ENCODE results near the gene NCKAP1. TPM values are rescaled to one million over a fixed set of nuclear protein-coding genes. Genes with fewer than 3 reads are reported as not detected.
"Not testable (repeated sequence)": the region's sequence is repeated elsewhere in the genome, so short reads cannot be mapped to it uniquely, and the experiment has no call there.

NCKAP1 gene
- total RNA-seq, 1 experiment from 2014 or later = 115 TPM

- no peaks in the 10 kb centered on the region for H3K9me2 ChIP-seq (ENCODE audit: insufficient read depth)
- H3K27me3 ChIP-seq (ENCODE audit: insufficient read depth, low read length) = no peaks in the 10 kb centered on the region
- DNase-seq (ENCODE audit: low read depth, low spot score) (no peak), ATAC-seq (no peak)
- peaks cover 2 to 13% of the 10 kb centered on the region in 2 experiments; a peak in 2 of 4 replicates for H3K36me3 ChIP-seq (ENCODE audit: control insufficient read depth in 1 of 2, insufficient read depth in 2 of 2, low read length in 2 of 2)
- H4K20me1 ChIP-seq (ENCODE audit: insufficient read depth) = no peaks in the 10 kb centered on the region; the same call in 1 of the 2 replicates
- CTCF ChIA-PET = no interaction called here
- TF ChIP-seq MAX (IDR thresholded peaks at IDR 0.05) (no peak), ATF3 (IDR thresholded peaks at IDR 0.05) (no peak), CBX3 (IDR thresholded peaks at IDR 0.05; ENCODE audit: low read depth) (no peak), REST (IDR thresholded peaks at IDR 0.05; ENCODE audit: low read depth) (no peak), EZH2phosphoT487 (IDR thresholded peaks at IDR 0.05; ENCODE audit: borderline replicate concordance) (no peak), EGR1 (IDR thresholded peaks at IDR 0.05; ENCODE audit: low read depth) (no peak), POLR2A (IDR thresholded peaks at IDR 0.05; ENCODE audit: borderline replicate concordance, extremely low read depth, insufficient read depth, insufficient read length) (no peak), ELF1 (IDR thresholded peaks at IDR 0.05; ENCODE audit: borderline replicate concordance, low read depth) (no peak), POLR2AphosphoS5 (IDR thresholded peaks at IDR 0.05; ENCODE audit: low read depth, low read length) (no peak), YY1 (IDR thresholded peaks at IDR 0.05; ENCODE audit: extremely low read depth, insufficient replicate concordance, low read depth, low read length) (no peak), TCF7L2 (IDR thresholded peaks at IDR 0.05; ENCODE audit: borderline replicate concordance, extremely low read depth, insufficient read depth, insufficient read length) (no peak), ZNF274 (IDR thresholded peaks at IDR 0.05; ENCODE audit: low read depth, low read length) (no peak), SRF (IDR thresholded peaks at IDR 0.05; ENCODE audit: low read depth) (no peak), FOSL1 (IDR thresholded peaks at IDR 0.05; ENCODE audit: low read depth) (no peak), CEBPB (IDR thresholded peaks at IDR 0.05; ENCODE audit: low read depth) (no peak), CTCF (IDR thresholded peaks at IDR 0.05 in 2 of 3, conservative IDR thresholded peaks at IDR 0.05 in 1 of 3; ENCODE audit: borderline replicate concordance in 1 of 3, insufficient read depth in 1 of 3, low read depth in 2 of 3, low read length in 2 of 3) (no peak), SP1 (IDR thresholded peaks at IDR 0.05; ENCODE audit: low read depth) (no peak)
- H3K4me2 ChIP-seq (ENCODE audit: low read length) = no peak overlapping the region
- H3K4me3 ChIP-seq (replicated peaks in 1 of 2; ENCODE audit: low read depth in 1 of 2, low read length in 2 of 2) = no peak overlapping the region
- H3K79me2 ChIP-seq (ENCODE audit: insufficient read depth, low read length) = 0 out of 2 replicates have a peak, but pooled peaks cover 3% of the 10 kb centered on the region
- H2AFZ ChIP-seq (ENCODE audit: low read depth, low read length, poor library complexity, severe bottlenecking) = no peak overlapping the region
- BruUV-seq (replicated peaks) = no TSS peak
- H3K27ac ChIP-seq (ENCODE audit: low read depth, low read length) = no peak overlapping the region
- intact Hi-C loops (cut with micrococcal nuclease) = no loop called here
- POLR2A ChIA-PET = no interaction called here
- H3K9ac ChIP-seq (ENCODE audit: low read length) = no peak overlapping the region
- RAD21 ChIA-PET (ENCODE audit: low non-redundant PET in 1 of 2, low total read pairs in 2 of 2, uncharacterized antibody in 2 of 2, unreplicated experiment in 2 of 2) = no interaction called here
- no peaks in the 10 kb centered on the region for H3K9me3 ChIP-seq (ENCODE audit: control insufficient read depth in 1 of 2, insufficient read depth in 1 of 2, low read depth in 1 of 2, low read length in 2 of 2)
- no peaks in the 10 kb centered on the region for H3K4me1 ChIP-seq (ENCODE audit: control insufficient read depth in 1 of 2, insufficient read depth in 2 of 2, low read length in 2 of 2)
Observed at GRCh38 chr2:182962641-182963040, 75.6 kb downstream of the NCKAP1 start.

- DNase-seq (ENCODE audit: low read depth, low spot score); H2AFZ ChIP-seq (ENCODE audit: low read depth, low read length, poor library complexity, severe bottlenecking); H3K9me3 ChIP-seq (ENCODE audit: control insufficient read depth in 1 of 2, insufficient read depth in 1 of 2, low read depth in 1 of 2, low read length in 2 of 2); POLR2A ChIA-PET; H3K4me1 ChIP-seq (ENCODE audit: control insufficient read depth in 1 of 2, insufficient read depth in 2 of 2, low read length in 2 of 2); BruUV-seq (replicated peaks); H3K27ac ChIP-seq (ENCODE audit: low read depth, low read length); CTCF ChIA-PET; H4K20me1 ChIP-seq (ENCODE audit: insufficient read depth); H3K9ac ChIP-seq (ENCODE audit: low read length); ATAC-seq; intact Hi-C loops (cut with micrococcal nuclease); H3K4me2 ChIP-seq (ENCODE audit: low read length); H3K9me2 ChIP-seq (ENCODE audit: insufficient read depth); RAD21 ChIA-PET (ENCODE audit: low non-redundant PET in 1 of 2, low total read pairs in 2 of 2, uncharacterized antibody in 2 of 2, unreplicated experiment in 2 of 2); H3K79me2 ChIP-seq (ENCODE audit: insufficient read depth, low read length); H3K4me3 ChIP-seq (replicated peaks in 1 of 2; ENCODE audit: low read depth in 1 of 2, low read length in 2 of 2); H3K27me3 ChIP-seq (ENCODE audit: insufficient read depth, low read length): not testable (repeated sequence)
- H3K36me3 ChIP-seq (ENCODE audit: control insufficient read depth in 1 of 2, insufficient read depth in 2 of 2, low read length in 2 of 2) = peaks cover 5 to 14% of the 10 kb centered on the region in 2 experiments; a peak in 2 of 4 replicates
Observed at GRCh38 chr2:182960869-182961268, 77.4 kb downstream of the NCKAP1 start.
